T-helper 17 cell (primary cell): Measurements from ENCODE around the gene UBE2L5. TPM values are rescaled to one million over a fixed set of nuclear protein-coding genes. Genes with fewer than 3 reads are reported as not detected.
"Not testable (repeated sequence)": the region's sequence is repeated elsewhere in the genome, so short reads cannot be mapped to it uniquely, and the experiment has no call there.

Experiments
- ATAC-seq: fragments of 150-1000 bp; cut with Tn5 transposase; 2 replicates; pipeline ENCODE4 v1.10.0; 2021; ENCODE audit warnings: mild to moderate bottlenecking, moderate library complexity
- DNase-seq, 3 donors: peaks; one replicate each; pipeline versions ENCODE4 v3.0.0 to v3.0.0-alpha.2; 2020 to 2021
- H3K9me3 ChIP-seq: one replicate; pipeline ENCODE4 v1.7.0; 2013; ENCODE audit warnings: low read length, mild to moderate bottlenecking; ENCODE audit not compliant: control insufficient read depth, poor library complexity, severe bottlenecking
- H3K27ac Mint-ChIP-seq: one replicate; pipeline ENCODE4 v1.8.0; 2022; ENCODE audit warnings: mild to moderate bottlenecking, moderate library complexity, mixed read lengths
- H3K27me3 Mint-ChIP-seq: one replicate; pipeline ENCODE4 v1.8.0; 2022; ENCODE audit warnings: mixed read lengths
- H3K36me3 Mint-ChIP-seq: one replicate; pipeline ENCODE4 v1.8.0; 2022; ENCODE audit warnings: low read depth, mixed read lengths
- H3K4me1 Mint-ChIP-seq: one replicate; pipeline ENCODE4 v1.8.0; 2022; ENCODE audit warnings: mild to moderate bottlenecking, mixed read lengths
- H3K4me3 Mint-ChIP-seq: one replicate; pipeline ENCODE4 v1.8.0; 2022; ENCODE audit warnings: mild to moderate bottlenecking, moderate library complexity, mixed read lengths
- total RNA-seq, 4 donors: library from RNA in 2 of 4; stranded (reverse) in 2 of 4; gene quantifications; one replicate each; pipeline ENCODE4 v1.2.3 and lab custom pipeline; 2022 to 2026

The UBE2L5 gene
- total RNA-seq, 2 donors from 2014 or later: not detected

GRCh38 chr13:30435911-30436451, 13.7 kb downstream of the UBE2L5 start:
- no peak for ATAC-seq
- H3K27me3 Mint-ChIP-seq: peaks cover 12% of the 10 kb centered on the region
- DNase-seq: no peak
- no peaks in the 10 kb centered on the region for H3K4me1 Mint-ChIP-seq
- no peaks in the 10 kb centered on the region for H3K9me3 ChIP-seq
- H3K4me3 Mint-ChIP-seq: no peak overlapping the region
- peaks cover 2% of the 10 kb centered on the region for H3K36me3 Mint-ChIP-seq
- no peak overlapping the region for H3K27ac Mint-ChIP-seq

DNA sequence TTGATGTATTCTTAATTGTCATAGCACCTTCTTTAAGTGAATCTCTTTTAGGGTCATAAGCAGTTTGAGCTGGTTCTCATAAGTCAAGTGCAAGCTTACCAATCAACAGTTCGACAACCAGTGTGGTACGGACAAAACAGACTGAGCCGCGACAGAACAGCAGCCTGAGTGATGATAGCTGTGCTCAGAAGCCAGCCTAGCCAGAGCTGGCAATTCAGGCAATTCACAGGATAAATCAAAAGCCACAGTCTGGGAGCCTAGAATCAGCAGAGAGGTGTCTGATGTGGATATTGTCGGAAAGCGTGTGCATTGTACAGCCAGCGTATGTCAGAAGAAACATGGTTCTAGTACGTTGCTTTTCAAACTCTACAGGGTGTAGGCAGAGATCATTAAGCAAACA, 14.9 kb downstream of the UBE2L5 start:
- H3K36me3 Mint-ChIP-seq: peaks cover 2% of the 10 kb centered on the region
- DNase-seq: no peak
- no peak overlapping the region for H3K4me3 Mint-ChIP-seq
- ATAC-seq: no peak
- H3K4me1 Mint-ChIP-seq: peaks cover 4% of the 10 kb centered on the region
- no peak overlapping the region for H3K27ac Mint-ChIP-seq
- peaks cover 12% of the 10 kb centered on the region for H3K27me3 Mint-ChIP-seq
- no peaks in the 10 kb centered on the region for H3K9me3 ChIP-seq

GRCh38 chr13:30438286-30438685, 16.0 kb downstream of the UBE2L5 start:
- Mint-ChIP-seq H3K36me3 (peaks cover 2% of the 10 kb centered on the region), H3K4me1 (peaks cover 4% of the 10 kb centered on the region), H3K27ac (no peak overlapping the region), H3K4me3 (no peak overlapping the region), H3K27me3 (peaks cover 12% of the 10 kb centered on the region)
- H3K9me3 ChIP-seq: no peaks in the 10 kb centered on the region
- no peak for DNase-seq
- ATAC-seq: no peak

DNA sequence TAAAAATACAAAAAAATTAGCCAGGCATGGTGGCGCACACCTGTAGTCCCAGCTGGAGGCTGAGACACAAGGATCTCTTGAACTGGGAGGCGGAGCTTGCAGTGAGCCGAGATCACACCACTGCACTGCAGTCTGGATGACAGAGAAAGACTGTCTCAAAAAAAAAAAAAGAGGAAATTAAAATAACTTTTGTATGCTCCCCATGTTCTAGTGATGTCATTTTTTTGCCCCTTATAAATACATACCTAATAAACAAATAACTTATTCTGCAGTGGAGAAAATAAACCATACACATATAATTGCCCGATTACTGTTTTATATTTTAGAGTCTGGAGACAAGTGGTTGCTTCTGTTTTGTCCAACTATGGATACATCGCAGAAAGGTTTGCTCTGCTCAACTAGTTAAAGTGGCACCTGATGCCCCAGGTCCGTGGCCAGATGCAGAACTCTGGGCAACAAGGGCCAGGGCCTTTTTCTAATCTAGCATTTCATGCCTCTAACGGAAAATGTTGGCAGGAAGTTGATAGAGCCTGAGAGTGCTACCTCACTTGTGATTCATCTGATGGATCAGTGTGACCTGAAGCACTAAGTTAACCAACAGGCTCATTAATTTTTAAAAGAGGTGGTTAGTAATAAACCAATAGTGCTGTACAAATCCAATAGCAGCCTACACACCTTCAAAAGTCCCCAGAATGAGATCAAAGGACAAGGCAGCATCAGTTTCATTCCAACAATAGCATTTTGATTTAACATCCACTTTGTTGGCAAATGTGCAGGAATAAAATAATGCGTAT, 18.8 kb downstream of the UBE2L5 start:
- no peak for ATAC-seq

GRCh38 chr13:30442926-30443325, 20.6 kb downstream of the UBE2L5 start:
- Mint-ChIP-seq H3K4me3 (no peak overlapping the region), H3K27ac (no peak overlapping the region), H3K4me1 (peaks cover 4% of the 10 kb centered on the region), H3K36me3 (peaks cover 4% of the 10 kb centered on the region), H3K27me3 (no peaks in the 10 kb centered on the region)
- no peaks in the 10 kb centered on the region for H3K9me3 ChIP-seq
- DNase-seq: no peak
- ATAC-seq: no peak

More for the DNA sequence above, 18.8 kb downstream of the UBE2L5 start:
- H3K36me3 Mint-ChIP-seq: peaks cover 2% of the 10 kb centered on the region
- no peak for DNase-seq
- no peak overlapping the region for H3K27ac Mint-ChIP-seq
- peaks cover 4% of the 10 kb centered on the region for H3K4me1 Mint-ChIP-seq
- H3K27me3 Mint-ChIP-seq: peaks cover 7% of the 10 kb centered on the region
- no peaks in the 10 kb centered on the region for H3K9me3 ChIP-seq
- H3K4me3 Mint-ChIP-seq: no peak overlapping the region

GRCh38 chr13:30443491-30443890, 21.2 kb downstream of the UBE2L5 start:
- DNase-seq, H3K27ac Mint-ChIP-seq, H3K27me3 Mint-ChIP-seq, H3K4me1 Mint-ChIP-seq, H3K36me3 Mint-ChIP-seq, H3K4me3 Mint-ChIP-seq, ATAC-seq, H3K9me3 ChIP-seq: not testable (repeated sequence)

GRCh38 chr13:30443957-30444404, 21.7 kb downstream of the UBE2L5 start:
- Mint-ChIP-seq H3K4me1 (peaks cover 4% of the 10 kb centered on the region), H3K27me3 (no peaks in the 10 kb centered on the region), H3K27ac (no peak overlapping the region), H3K36me3 (peaks cover 2% of the 10 kb centered on the region), H3K4me3 (no peak overlapping the region)
- H3K9me3 ChIP-seq: no peaks in the 10 kb centered on the region
- ATAC-seq (peak; percentile 45), DNase-seq (no peak)

DNA sequence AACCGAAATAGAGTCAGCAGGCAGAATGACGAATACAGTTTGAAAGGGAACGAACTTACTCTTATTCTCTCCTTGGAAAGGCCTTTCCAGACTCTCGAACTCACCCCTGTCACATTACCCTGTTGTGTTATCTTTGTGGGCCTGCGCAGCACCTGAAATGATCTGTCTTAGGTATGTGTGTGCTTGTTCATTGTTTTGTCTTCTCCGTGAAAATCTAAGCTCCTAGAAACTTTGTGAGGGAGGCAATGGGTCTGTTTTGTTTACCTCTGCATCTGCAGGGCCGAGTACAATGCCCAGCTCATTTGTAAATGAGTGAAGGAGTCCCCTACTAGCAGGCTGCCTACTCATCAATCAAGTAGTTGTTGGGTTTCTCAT, 23.8 kb downstream of the UBE2L5 start:
- no peak for DNase-seq
- H3K36me3 Mint-ChIP-seq: peaks cover 2% of the 10 kb centered on the region
- no peaks in the 10 kb centered on the region for H3K27me3 Mint-ChIP-seq
- no peaks in the 10 kb centered on the region for H3K9me3 ChIP-seq
- ATAC-seq: no peak
- peaks cover 3% of the 10 kb centered on the region for H3K4me1 Mint-ChIP-seq
- H3K27ac Mint-ChIP-seq: no peak overlapping the region
- H3K4me3 Mint-ChIP-seq: no peak overlapping the region

DNA sequence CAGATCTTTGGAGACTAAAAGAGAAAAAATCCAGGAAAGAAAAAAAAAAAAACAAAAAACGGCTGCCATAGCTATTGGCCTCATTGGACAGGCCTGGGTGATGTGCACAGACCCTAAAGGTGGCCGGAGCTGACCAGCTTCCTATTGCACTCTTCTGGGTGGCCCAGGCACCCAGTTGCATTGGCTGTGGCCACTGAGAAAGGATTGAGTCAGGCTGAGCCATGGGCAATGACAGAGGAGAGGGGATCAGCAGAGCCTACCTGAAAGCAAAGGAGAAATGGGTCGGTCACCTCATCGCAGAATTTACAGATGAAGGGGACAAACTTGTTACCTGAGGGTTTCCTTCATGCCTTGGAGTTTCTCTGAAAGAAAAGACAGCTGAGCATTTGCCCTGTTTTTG, 26.1 kb downstream of the UBE2L5 start:
- H3K27me3 Mint-ChIP-seq: no peaks in the 10 kb centered on the region
- H3K36me3 Mint-ChIP-seq: peaks cover 2% of the 10 kb centered on the region
- no peaks in the 10 kb centered on the region for H3K9me3 ChIP-seq
- no peaks in the 10 kb centered on the region for H3K4me1 Mint-ChIP-seq
- DNase-seq: no peak
- H3K27ac Mint-ChIP-seq: no peak overlapping the region
- H3K4me3 Mint-ChIP-seq: no peak overlapping the region
- no peak for ATAC-seq

DNA sequence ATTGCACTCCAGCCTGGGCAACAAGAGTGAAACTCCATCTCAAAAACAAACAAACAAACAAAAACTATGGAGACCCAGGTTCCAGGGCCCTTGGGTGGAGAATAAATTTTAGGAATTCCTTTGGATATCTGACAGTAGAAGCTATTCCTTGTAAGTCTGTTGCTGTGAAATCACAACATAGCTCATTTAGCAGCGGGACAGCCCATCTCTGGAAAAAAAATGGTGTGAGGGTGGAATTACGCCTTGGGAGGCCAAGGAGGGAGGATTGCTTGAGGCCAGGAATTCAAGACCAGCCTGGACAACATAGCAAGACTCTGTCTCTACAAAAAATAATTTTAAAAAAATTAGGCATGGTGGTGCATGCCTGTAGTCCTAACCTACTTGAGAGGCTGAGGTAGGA, 27.8 kb downstream of the UBE2L5 start:
- Mint-ChIP-seq H3K4me1 (peaks cover 5% of the 10 kb centered on the region), H3K27ac (no peak overlapping the region), H3K27me3 (no peaks in the 10 kb centered on the region), H3K4me3 (no peak overlapping the region), H3K36me3 (peaks cover 2% of the 10 kb centered on the region)
- no peaks in the 10 kb centered on the region for H3K9me3 ChIP-seq
- ATAC-seq (no peak), DNase-seq (no peak)

DNA sequence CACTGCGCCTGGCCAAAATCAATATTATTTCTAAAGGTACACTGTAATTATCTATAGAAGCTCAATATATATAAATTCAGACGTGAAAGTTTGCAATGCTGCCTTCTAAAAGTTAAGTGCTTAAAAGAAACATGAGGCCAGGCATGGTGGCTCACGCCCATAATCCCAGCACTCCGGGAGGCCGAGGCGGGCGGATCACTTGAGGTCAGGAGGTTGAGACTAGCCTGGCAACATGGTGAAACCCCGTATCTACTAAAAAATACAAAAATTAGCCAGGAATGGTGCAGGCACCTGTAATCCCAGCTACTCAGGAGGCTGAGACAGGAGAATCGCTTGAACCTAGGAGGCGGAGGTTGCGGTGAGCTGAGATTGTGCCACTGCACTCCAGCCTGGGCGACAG, 29.2 kb downstream of the UBE2L5 start:
- DNase-seq, H3K4me3 Mint-ChIP-seq, H3K27me3 Mint-ChIP-seq, H3K27ac Mint-ChIP-seq, H3K4me1 Mint-ChIP-seq, ATAC-seq, H3K9me3 ChIP-seq, H3K36me3 Mint-ChIP-seq: not testable (repeated sequence)

DNA sequence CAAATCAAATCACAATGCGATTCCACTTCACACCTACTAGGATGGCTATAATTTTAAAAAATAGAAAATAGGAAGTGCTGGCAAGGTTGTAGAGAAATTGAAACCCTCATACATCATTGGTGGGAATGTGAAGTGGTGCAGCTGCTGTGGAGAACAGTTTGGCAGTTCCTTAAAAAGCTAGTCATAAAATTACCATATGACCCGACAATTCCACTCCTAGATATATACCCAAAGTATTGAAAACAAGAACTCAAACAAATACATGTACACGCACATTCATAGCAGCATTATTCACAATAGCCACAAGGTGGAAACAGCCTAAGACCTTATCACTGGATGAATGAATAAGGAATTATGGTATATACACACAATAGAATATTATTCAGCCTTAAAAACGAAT, 31.4 kb downstream of the UBE2L5 start:
- DNase-seq (no peak), ATAC-seq (no peak)
- H3K4me3 Mint-ChIP-seq: no peak overlapping the region
- no peaks in the 10 kb centered on the region for H3K27me3 Mint-ChIP-seq
- no peaks in the 10 kb centered on the region for H3K9me3 ChIP-seq
- no peak overlapping the region for H3K27ac Mint-ChIP-seq
- peaks cover 5% of the 10 kb centered on the region for H3K4me1 Mint-ChIP-seq
- no peaks in the 10 kb centered on the region for H3K36me3 Mint-ChIP-seq

GRCh38 chr13:30454991-30455390, 32.7 kb downstream of the UBE2L5 start:
- Mint-ChIP-seq H3K36me3 (no peaks in the 10 kb centered on the region), H3K27me3 (no peaks in the 10 kb centered on the region), H3K4me1 (peaks cover 8% of the 10 kb centered on the region), H3K27ac (no peak overlapping the region), H3K4me3 (no peak overlapping the region)
- ATAC-seq: no peak
- no peaks in the 10 kb centered on the region for H3K9me3 ChIP-seq
- DNase-seq: no peak

DNA sequence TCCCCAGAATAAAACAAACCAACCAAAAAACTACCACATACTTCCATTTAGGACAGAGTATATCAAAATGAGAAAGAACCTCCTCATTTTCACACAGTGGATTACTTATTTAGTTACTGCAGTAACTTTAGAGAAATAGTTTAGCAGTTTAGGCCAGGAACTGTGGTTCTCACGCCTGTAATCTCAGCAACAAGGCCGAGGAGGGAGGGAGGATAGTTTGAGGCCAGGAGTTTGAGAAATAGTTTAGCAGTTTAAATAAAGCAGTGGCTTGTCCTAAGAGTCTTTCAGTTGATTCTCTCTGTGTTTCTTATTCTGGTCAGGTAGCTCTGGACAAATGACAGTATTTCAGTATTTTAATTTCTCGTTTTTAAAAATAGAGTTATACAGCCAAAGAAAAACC, 34.0 kb downstream of the UBE2L5 start:
- H3K4me1 Mint-ChIP-seq: peaks cover 9% of the 10 kb centered on the region
- H3K4me3 Mint-ChIP-seq: no peak overlapping the region
- ATAC-seq (no peak), DNase-seq (no peak)
- H3K27ac Mint-ChIP-seq: no peak overlapping the region
- H3K9me3 ChIP-seq: no peaks in the 10 kb centered on the region
- H3K27me3 Mint-ChIP-seq: no peaks in the 10 kb centered on the region
- H3K36me3 Mint-ChIP-seq: peaks cover under 1% of the 10 kb centered on the region
